K562 (cell line): ENCODE data around the gene C1orf198. TPM values are rescaled to one million over a fixed set of nuclear protein-coding genes. Genes with fewer than 3 reads are reported as not detected.

Experiments used
- CBX8 ChIP-seq: fragments of 200-600 bp; sonication (generic); IDR thresholded peaks from 2 replicates; pipeline ENCODE4 v1.6.1; 2012; ENCODE audit warnings: borderline replicate concordance, mixed run types, low read depth, mild to moderate bottlenecking, moderate library complexity, mixed read lengths, low read length, control low read depth, inconsistent platforms; ENCODE audit not compliant: poor library complexity, severe bottlenecking; ENCODE audit errors: extremely low read depth
- CCNT2 ChIP-seq: IDR thresholded peaks from 2 replicates; pipeline ENCODE4 v1.6.1; 2011; ENCODE audit warnings: borderline replicate concordance, low read depth, mild to moderate bottlenecking, moderate library complexity, mixed read lengths, low read length; ENCODE audit not compliant: insufficient read length; ENCODE audit errors: extremely low read depth
- CREB3 ChIP-seq: fragments of 450-650 bp; conservative IDR thresholded peaks from 2 replicates; pipeline ENCODE4 v1.6.1; 2016; ENCODE audit warnings: missing genetic modification characterization, low read depth, mild to moderate bottlenecking, missing compliant biosample characterization, moderate library complexity
- DNMT1 ChIP-seq: fragments of 450-650 bp; IDR thresholded peaks from 2 replicates; pipeline ENCODE4 v1.6.1; 2016; ENCODE audit warnings: antibody characterized with exemption, mild to moderate bottlenecking
- HCFC1 ChIP-seq: IDR thresholded peaks from 2 replicates; pipeline ENCODE4 v1.6.1; 2012; ENCODE audit warnings: low read depth, low read length, improper control_type of control experiment
- HDAC2 ChIP-seq: fragments of 450-650 bp; IDR thresholded peaks from 2 replicates; pipeline ENCODE4 v1.6.1; 2016; ENCODE audit warnings: mild to moderate bottlenecking
- HOMEZ ChIP-seq: fragments of 250-450 bp; sonication (Bioruptor Pico); IDR thresholded peaks from 2 replicates; pipeline ENCODE4 v1.4.0; 2020; ENCODE audit warnings: mild to moderate bottlenecking, moderate library complexity
- ILF3 ChIP-seq: fragments of 450-650 bp; IDR thresholded peaks from 2 replicates; pipeline ENCODE4 v1.6.1; 2018; ENCODE audit warnings: antibody characterized with exemption, mild to moderate bottlenecking, moderate library complexity, borderline replicate concordance
- KLF10 ChIP-seq: fragments of 250-450 bp; sonication (Bioruptor Pico); IDR thresholded peaks from 2 replicates; pipeline ENCODE4 v1.6.1; 2021; ENCODE audit warnings: matching md5 sums
- MCM3 ChIP-seq: fragments of 450-650 bp; IDR thresholded peaks from 2 replicates; pipeline ENCODE4 v1.6.1; 2016
- MTA2 ChIP-seq: fragments of 450-650 bp; IDR thresholded peaks from 2 replicates; pipeline ENCODE4 v1.6.1; 2016; ENCODE audit warnings: low read depth
- SNAPC5 ChIP-seq: fragments of 250-450 bp; sonication (Bioruptor Pico); IDR thresholded peaks from 2 replicates; pipeline ENCODE4 v1.8.0; 2021; ENCODE audit warnings: moderate library complexity, mild to moderate bottlenecking, inconsistent platforms
- TEAD1 ChIP-seq, 2 experiments: fragments of 450-650 bp in 1 of 2; sonication (generic) in 1 of 2; formaldehyde crosslinking; IDR thresholded peaks; 2 replicates each; pipeline versions ENCODE4 v1.4.0 to v1.8.0; 2020 to 2022; ENCODE audit warnings: mild to moderate bottlenecking in 2 of 2, missing genetic modification reagents in 1 of 2
- TSC22D4 ChIP-seq: fragments of 450-650 bp; IDR thresholded peaks from 2 replicates; pipeline ENCODE4 v1.6.1; 2016; ENCODE audit warnings: missing genetic modification characterization, missing biosample characterization, control low read depth
- ZFP91 ChIP-seq: sonication (generic); formaldehyde crosslinking; IDR thresholded peaks from 2 replicates; pipeline ENCODE4 v1.8.0; 2022; ENCODE audit warnings: mild to moderate bottlenecking, missing genetic modification reagents
- ZNF282 ChIP-seq: sonication (generic); formaldehyde crosslinking; IDR thresholded peaks from 2 replicates; pipeline ENCODE4 v1.8.1; 2023; ENCODE audit warnings: missing genetic modification reagents
- ZNF316 ChIP-seq: fragments of 450-650 bp; IDR thresholded peaks from 2 replicates; pipeline ENCODE4 v1.6.1; 2016
- ZNF584 ChIP-seq: fragments of 200-800 bp; sonication (Bioruptor generic); IDR thresholded peaks from 2 replicates; pipeline ENCODE4 v1.6.1; 2016; ENCODE audit warnings: low read depth, mild to moderate bottlenecking, missing genetic modification characterization, missing compliant biosample characterization
- ZNF785 ChIP-seq: fragments of 250-450 bp; sonication (Bioruptor Pico); IDR thresholded peaks from 2 replicates; pipeline ENCODE4 v1.4.0; 2020; ENCODE audit warnings: mild to moderate bottlenecking
- polyA plus RNA-seq, 8 experiments: library from polyadenylated mRNA; depleted of rRNA in 4 of 8; stranded (reverse) in 5 of 8; unstranded in 3 of 8; fragments of >200 nt; fragmentation: Nextera tagmentation in 2 of 8; fragmentation: Illumina TruSeq in 1 of 8; extraction: Ambion mirVana in 2 of 8; extraction: Trizol in 1 of 8; gene quantifications; 2 replicates each; pipeline versions ENCODE4 v1.2.1 to v1.2.3, GENCODE V29; 2011 to 2014; ENCODE audit warnings: inconsistent platforms in 1 of 8, missing spikeins in 1 of 8
- total RNA-seq, 7 experiments: library from RNA; depleted of rRNA in 6 of 7; stranded (reverse); fragments of >200 nt in 6 of 7; fragmentation: Illumina TruSeq in 2 of 7; extraction: Trizol in 2 of 7; gene quantifications; 2 replicates each; pipeline versions ENCODE4 v1.2.1 to v1.2.3, GENCODE V29; 2011 to 2021; ENCODE audit warnings: low replicate concordance in 1 of 7
- TF ChIP-seq, protein P1 (sequence below): fragments of 450-650 bp; formaldehyde crosslinking; IDR thresholded peaks from 2 replicates; pipeline ENCODE4 v1.4.0; 2022; ENCODE audit warnings: missing genetic modification characterization

Gene C1orf198
- total and polyA plus RNA-seq, 9 of the 15 experiments (the other 6 are each of a cell fraction or from before 2014, with no cell fraction given), result 2.0 to 15.1 (median 10.4) TPM

DNA sequence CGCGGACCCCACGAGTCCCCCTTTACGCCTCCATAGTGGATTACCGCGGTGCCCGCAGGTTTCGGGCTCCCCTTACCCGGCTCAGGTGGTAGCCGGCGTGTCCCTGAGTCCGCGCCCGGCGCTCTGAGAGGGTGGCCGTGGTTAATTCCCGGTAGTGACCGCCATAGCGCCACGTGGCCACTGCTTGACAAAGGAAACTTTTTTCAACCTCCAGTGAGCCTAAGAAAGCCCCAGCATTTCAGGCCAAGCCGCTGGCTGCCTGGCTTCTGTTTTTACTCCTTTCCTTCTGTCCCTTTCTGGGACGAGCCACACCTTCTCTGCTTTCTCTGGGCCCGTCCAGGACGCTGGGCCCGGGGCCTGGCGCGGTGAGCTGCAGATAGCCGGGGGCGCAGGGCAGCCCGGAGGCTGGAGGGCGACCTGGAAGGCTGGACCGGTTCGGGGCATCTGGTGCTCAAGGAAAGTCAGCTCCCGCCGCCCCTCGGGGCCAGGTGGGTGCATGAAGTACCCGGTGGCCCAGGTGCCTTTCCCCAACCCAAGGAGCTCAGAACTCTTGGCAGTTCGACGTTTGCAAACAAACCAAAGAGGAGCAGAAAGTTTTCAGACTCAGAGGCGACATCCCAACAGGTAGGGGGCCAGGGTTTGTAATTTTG, 540 bp upstream of the C1orf198 start (continued):
- TF ChIP-seq ZNF584 (CRISPR knock-in tag) (no peak), DNMT1 (no peak), MTA2 (no peak), CREB3 (tag) (no peak), HCFC1 (no peak), SNAPC5 (CRISPR knock-in tag) (no peak), CCNT2 (no peak), MCM3 (no peak), ZNF316 (no peak), ZFP91 (CRISPR knock-in tag) (no peak), KLF10 (CRISPR knock-in tag) (no peak), ILF3 (no peak), CBX8 (no peak), TSC22D4 (no peak), ZNF282 (CRISPR knock-in tag) (no peak), HOMEZ (CRISPR knock-in tag) (no peak), HDAC2 (no peak), ZNF785 (CRISPR knock-in tag) (no peak), TEAD1 (CRISPR knock-in tag; IDR thresholded peaks at IDR 0.05) (peak in 1 of 2 experiments; percentile 4; a peak in 1 of 4 replicates)
- TF ChIP-seq, protein P1, sequence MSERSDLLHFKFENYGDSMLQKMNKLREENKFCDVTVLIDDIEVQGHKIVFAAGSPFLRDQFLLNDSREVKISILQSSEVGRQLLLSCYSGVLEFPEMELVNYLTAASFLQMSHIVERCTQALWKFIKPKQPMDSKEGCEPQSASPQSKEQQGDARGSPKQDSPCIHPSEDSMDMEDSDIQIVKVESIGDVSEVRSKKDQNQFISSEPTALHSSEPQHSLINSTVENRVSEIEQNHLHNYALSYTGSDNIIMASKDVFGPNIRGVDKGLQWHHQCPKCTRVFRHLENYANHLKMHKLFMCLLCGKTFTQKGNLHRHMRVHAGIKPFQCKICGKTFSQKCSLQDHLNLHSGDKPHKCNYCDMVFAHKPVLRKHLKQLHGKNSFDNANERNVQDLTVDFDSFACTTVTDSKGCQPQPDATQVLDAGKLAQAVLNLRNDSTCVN, result no peak
